Naive thymus-derived CD4-positive, alpha-beta T cell (primary cell): ENCODE data around the gene LAMC1. TPM values are rescaled to one million over a fixed set of nuclear protein-coding genes. Genes with fewer than 3 reads are reported as not detected.

Experiments used
- ATAC-seq: fragments of 150-1000 bp; cut with Tn5 transposase; 2 replicates; pipeline ENCODE4 v1.10.0; 2021; ENCODE audit warnings: mild to moderate bottlenecking, moderate library complexity
- CTCF ChIA-PET: fragments of 350-600 bp; sonication (Branson Sonifier 250); formaldehyde crosslinking; loops from one replicate; lab custom pipeline; 2021; ENCODE audit warnings: antibody characterized with exemption; lab: Charles Lee
- POLR2A ChIA-PET: fragments of 350-600 bp; sonication (Branson Sonifier 250); formaldehyde crosslinking; loops from one replicate; lab custom pipeline; 2021; ENCODE audit warnings: antibody characterized with exemption, inconsistent platforms; lab: Charles Lee
- DNase-seq, 9 donors: peaks; one replicate each; pipeline versions ENCODE4 v3.0.0 to v3.0.0-alpha.2; 2020 to 2022; ENCODE audit warnings: mixed read lengths in 1 of 9
- H3K27ac ChIP-seq: one replicate; pipeline ENCODE4 v1.7.0; 2013; ENCODE audit warnings: mild to moderate bottlenecking, low read depth, low read length, moderate library complexity
- H3K27me3 ChIP-seq, 2 donors: one replicate each; pipeline ENCODE4 v1.7.0; 2013; ENCODE audit warnings: low read length in 2 of 2, mild to moderate bottlenecking in 2 of 2, moderate library complexity in 2 of 2; ENCODE audit not compliant: control insufficient read depth in 2 of 2, insufficient read depth in 2 of 2
- H3K36me3 ChIP-seq, 3 experiments: 1 replicate in 2 of 3; 2 replicates in 1 of 3; pipeline ENCODE4 v1.7.0; 2013; ENCODE audit warnings: low read length in 3 of 3, mild to moderate bottlenecking in 3 of 3, moderate library complexity in 1 of 3; ENCODE audit not compliant: insufficient read depth in 3 of 3, control insufficient read depth in 2 of 3
- H3K4me1 ChIP-seq, 2 donors: one replicate each; pipeline ENCODE4 v1.7.0; 2013; ENCODE audit warnings: low read length in 2 of 2, mild to moderate bottlenecking in 2 of 2, moderate library complexity in 1 of 2; ENCODE audit not compliant: control insufficient read depth in 2 of 2, insufficient read depth in 2 of 2
- H3K4me3 ChIP-seq: 2 replicates; pipeline ENCODE4 v1.7.0; 2013; ENCODE audit warnings: mild to moderate bottlenecking, low read length
- H3K9me3 ChIP-seq, 3 experiments: 1 replicate in 2 of 3; 2 replicates in 1 of 3; pipeline ENCODE4 v1.7.0; 2013; ENCODE audit warnings: low read length in 3 of 3; ENCODE audit not compliant: control insufficient read depth in 2 of 3
- H3K27ac Mint-ChIP-seq, 9 donors: one replicate each; pipeline ENCODE4 v1.8.0; 2020 to 2022; ENCODE audit warnings: mixed read lengths in 9 of 9, mild to moderate bottlenecking in 8 of 9, moderate library complexity in 5 of 9, inconsistent platforms in 2 of 9
- H3K27me3 Mint-ChIP-seq, 5 donors: one replicate each; pipeline ENCODE4 v1.8.0; 2021 to 2022; ENCODE audit warnings: mixed read lengths in 5 of 5, mild to moderate bottlenecking in 1 of 5
- H3K36me3 Mint-ChIP-seq, 5 donors: one replicate each; pipeline ENCODE4 v1.8.0; 2020 to 2022; ENCODE audit warnings: mixed read lengths in 5 of 5, mild to moderate bottlenecking in 3 of 5, inconsistent platforms in 1 of 5
- H3K4me1 Mint-ChIP-seq, 7 donors: one replicate each; pipeline ENCODE4 v1.8.0; 2020 to 2022; ENCODE audit warnings: mixed read lengths in 7 of 7, mild to moderate bottlenecking in 3 of 7, inconsistent platforms in 1 of 7
- H3K4me3 Mint-ChIP-seq, 10 donors: one replicate each; pipeline ENCODE4 v1.8.0; 2020 to 2022; ENCODE audit warnings: mild to moderate bottlenecking in 10 of 10, mixed read lengths in 10 of 10, moderate library complexity in 6 of 10, inconsistent platforms in 2 of 10
- H3K9me3 Mint-ChIP-seq, 11 donors: one replicate each; pipeline ENCODE4 v1.8.0; 2020 to 2022; ENCODE audit warnings: mixed read lengths in 11 of 11, mild to moderate bottlenecking in 4 of 11, inconsistent platforms in 1 of 11, moderate library complexity in 1 of 11
- intact Hi-C, 2 donors: fragments of 100-400 bp; cut with micrococcal nuclease; formaldehyde crosslinking; loops; one replicate each; pipeline ENCODE4 v1.15.1; 2023
- polyA plus RNA-seq, 2 donors: library from polyadenylated mRNA; unstranded; fragments of 300-500 nt; fragmentation: Illumina TruSeq; gene quantifications; one replicate each; pipeline ENCODE4 v1.2.3, GENCODE V29; 2021
- total RNA-seq, 6 experiments: library from RNA in 5 of 6; stranded (reverse) in 5 of 6; gene quantifications; 1 replicate in 5 of 6; 2 replicates in 1 of 6; pipeline ENCODE4 v1.2.3 and lab custom pipeline; 2021 to 2026

Gene LAMC1
- total and polyA plus RNA-seq, 7 experiments from 2014 or later: 0.02 to 1.3 (median 0.24) TPM; not detected in 2

GRCh38 chr1:183193963-183194525 lies 170.8 kb downstream of the LAMC1 start:
- POLR2A ChIA-PET: no interaction called here
- H3K27me3 Mint-ChIP-seq: peaks cover 0 to 37% (median 9%) of the 10 kb centered on the region in 5 donors
- CTCF ChIA-PET: no interaction called here
- H3K9me3 Mint-ChIP-seq: no peaks in the 10 kb centered on the region
- intact Hi-C loops: loop anchor here in 1 of 2 donors (2.0 kb wide), 1 partner anchor 25 kb away; no protein-coding TSS in a partner anchor
- Histone ChIP-seq H3K9me3 (no peaks in the 10 kb centered on the region), H3K36me3 (no peaks in the 10 kb centered on the region), H3K4me1 (peaks cover 0 to 12% of the 10 kb centered on the region in 2 donors), H3K27ac (no peak overlapping the region), H3K27me3 (no peaks in the 10 kb centered on the region), H3K4me3 (no peak overlapping the region)
- no peak overlapping the region for H3K4me3 Mint-ChIP-seq
- H3K4me1 Mint-ChIP-seq: peaks cover 7 to 23% (median 15%) of the 10 kb centered on the region in 7 donors
- peaks cover 0 to 3% (median 0%) of the 10 kb centered on the region in 5 donors for H3K36me3 Mint-ChIP-seq
- no peak for ATAC-seq
- no peak overlapping the region for H3K27ac Mint-ChIP-seq
- DNase-seq: no peak

- Histone ChIP-seq H3K27ac (no peak overlapping the region), H3K4me1 (peaks cover 0 to 12% of the 10 kb centered on the region in 2 donors), H3K9me3 (no peaks in the 10 kb centered on the region), H3K36me3 (no peaks in the 10 kb centered on the region), H3K4me3 (no peak overlapping the region), H3K27me3 (no peaks in the 10 kb centered on the region)
- peak in 7 of 9 donors; percentile 20 to 38 (median 27) for DNase-seq
- Mint-ChIP-seq H3K4me1 (peaks cover 7 to 23% (median 15%) of the 10 kb centered on the region in 7 donors), H3K27me3 (peaks cover 0 to 34% (median 9%) of the 10 kb centered on the region in 5 donors), H3K27ac (peak overlapping the region in 5 of 9 donors; percentile 3 to 53 (median 27)), H3K36me3 (peaks cover 0 to 6% (median 0%) of the 10 kb centered on the region in 5 donors), H3K4me3 (peak overlapping the region in 9 of 10 donors; percentile 5 to 78 (median 52)), H3K9me3 (no peaks in the 10 kb centered on the region)
- peak; percentile 75 for ATAC-seq
- CTCF ChIA-PET: no interaction called here
- POLR2A ChIA-PET: no interaction called here
- intact Hi-C loops: loop anchor here in 1 of 2 donors (2.0 kb wide), 1 partner anchor 24 kb away; no protein-coding TSS in a partner anchor
Measured at GRCh38 chr1:183194527-183195141, 171.4 kb downstream of the LAMC1 start.

- ChIA-PET POLR2A (no interaction called here), CTCF (no interaction called here)
- peaks cover 7 to 23% (median 15%) of the 10 kb centered on the region in 7 donors for H3K4me1 Mint-ChIP-seq
- DNase-seq: no peak
- H3K9me3 Mint-ChIP-seq: no peaks in the 10 kb centered on the region
- intact Hi-C loops: loop anchor here in 1 of 2 donors (2.0 kb wide), 1 partner anchor 24 kb away; no protein-coding TSS in a partner anchor
- peak; percentile 14 for ATAC-seq
- peaks cover 0 to 7% (median 0%) of the 10 kb centered on the region in 5 donors for H3K36me3 Mint-ChIP-seq
- H3K4me3 Mint-ChIP-seq: peak overlapping the region; percentile 5 to 78 (median 49)
- peaks cover 0 to 33% (median 9%) of the 10 kb centered on the region in 5 donors for H3K27me3 Mint-ChIP-seq
- H3K4me3 ChIP-seq: no peak overlapping the region
- no peak overlapping the region for H3K27ac ChIP-seq
- H3K9me3 ChIP-seq: no peaks in the 10 kb centered on the region
- H3K4me1 ChIP-seq: peaks cover 0 to 12% of the 10 kb centered on the region in 2 donors
- H3K36me3 ChIP-seq: no peaks in the 10 kb centered on the region
- peak overlapping the region in 5 of 9 donors; percentile 8 to 53 (median 27) for H3K27ac Mint-ChIP-seq
- H3K27me3 ChIP-seq: no peaks in the 10 kb centered on the region
Measured at GRCh38 chr1:183195142-183195574, 171.9 kb downstream of the LAMC1 start.

Other genes with a start within 250 kb of the LAMC1 start
- gene NPL, start 233.6 kb upstream of the LAMC1 start, total RNA-seq: 10 to 100 TPM in 2 of 5 experiments, 1 to 10 TPM in 3; 3.0 to 20.8 (median 9.9) TPM
- gene NPL, start 233.6 kb upstream of the LAMC1 start, polyA plus RNA-seq: 1 to 10 TPM; 5.3 to 6.9 TPM
- 100 to 1,000 TPM; 207 to 299 (median 227) TPM for gene DHX9, start 184.1 kb upstream of the LAMC1 start, total RNA-seq
- 100 to 1,000 TPM in 1 of 2 donors, 10 to 100 TPM in 1; 96.9 to 154 TPM for gene DHX9, start 184.1 kb upstream of the LAMC1 start, polyA plus RNA-seq
- not detected for gene SHCBP1L, start 70.3 kb upstream of the LAMC1 start, total RNA-seq
- not detected for gene SHCBP1L, start 70.3 kb upstream of the LAMC1 start, polyA plus RNA-seq
- under 1 TPM in 1 of 5 experiments, not detected in 4; 0.51 TPM for gene LAMC2, start 162.8 kb downstream of the LAMC1 start, total RNA-seq
- not detected for gene LAMC2, start 162.8 kb downstream of the LAMC1 start, polyA plus RNA-seq